Activated CD4-positive, alpha-beta memory T cell treated with anti-CD3 and anti-CD28 coated beads for 36 hours (primary cell): Measurements from ENCODE around the gene MRPL32. TPM values are rescaled to one million over a fixed set of nuclear protein-coding genes. Genes with fewer than 3 reads are reported as not detected.
A peak's percentile ranks its signal among the peaks of the same experiment; 100 is the strongest.

ENCODE experiments used
- CTCF ChIA-PET: fragments of 350-600 bp; sonication (Branson Sonifier 250); formaldehyde crosslinking; loops from one replicate; lab custom pipeline; 2021; ENCODE audit warnings: antibody characterized with exemption, inconsistent platforms; lab: Charles Lee
- POLR2A ChIA-PET: fragments of 350-600 bp; sonication (Branson Sonifier 250); formaldehyde crosslinking; loops from one replicate; lab custom pipeline; 2021; ENCODE audit warnings: antibody characterized with exemption; lab: Charles Lee
- DNase-seq: peaks from one replicate; pipeline ENCODE4 v3.0.0-alpha.2; 2020
- H3K27ac Mint-ChIP-seq: one replicate; pipeline ENCODE4 v1.8.0; 2021; ENCODE audit warnings: mixed read lengths
- H3K27me3 Mint-ChIP-seq: one replicate; pipeline ENCODE4 v1.8.0; 2021; ENCODE audit warnings: mixed read lengths
- H3K36me3 Mint-ChIP-seq: one replicate; pipeline ENCODE4 v1.8.0; 2021; ENCODE audit warnings: mixed read lengths
- H3K4me1 Mint-ChIP-seq: one replicate; pipeline ENCODE4 v1.8.0; 2021; ENCODE audit warnings: low read depth, mixed read lengths
- H3K4me3 Mint-ChIP-seq: one replicate; pipeline ENCODE4 v1.8.0; 2021; ENCODE audit warnings: mild to moderate bottlenecking, mixed read lengths
- H3K9me3 Mint-ChIP-seq: one replicate; pipeline ENCODE4 v1.8.0; 2021; ENCODE audit warnings: mixed read lengths
- intact Hi-C: fragments of 100-400 bp; cut with micrococcal nuclease; formaldehyde crosslinking; loops from one replicate; pipeline ENCODE4 v1.15.1; 2023
- total RNA-seq, 2 experiments: library from RNA; stranded (reverse); gene quantifications; one replicate each; pipeline ENCODE4 v1.2.3, GENCODE V29; 2021

Gene MRPL32
- total RNA-seq, 2 experiments from 2014 or later, result 59.3 to 63.6 TPM

GRCh38 chr7:42911454-42912447, 20.4 kb upstream of the MRPL32 start, which contains the start of gene C7orf25:
TSS of gene C7orf25 (minus strand) at chr7:42912070. CDS start at chr7:42910900, 1,170 bp downstream.
- intact Hi-C loops, result loop anchor here (1.0 kb wide), 3 partner anchors 21 to 42 kb away; partner anchors contain the start of genes MRPL32 and PSMA2
- Mint-ChIP-seq H3K9me3 (no peaks in the 10 kb centered on the region), H3K4me3 (peak within 1 kb of the TSS; percentile 94), H3K27ac (peak within 1 kb of the TSS; percentile 79), H3K36me3 (peaks cover 23% of the 10 kb centered on the region), H3K27me3 (no peaks in the 10 kb centered on the region), H3K4me1 (peaks cover 52% of the 10 kb centered on the region)
- POLR2A ChIA-PET, result interaction anchor here (0.6 to 2.2 kb wide), 6 partner anchors 12 to 23 kb away, joined by 3 to 11 read pairs (median 4); partner anchors contain the start of genes MRPL32 and PSMA2
- DNase-seq, result peak; percentile 97
- CTCF ChIA-PET, result interaction anchor here (0.8 to 2.4 kb wide), 2 partner anchors 20 to 25 kb away, joined by 3 to 7 read pairs; partner anchors contain the start of genes MRPL32 and PSMA2

DNA sequence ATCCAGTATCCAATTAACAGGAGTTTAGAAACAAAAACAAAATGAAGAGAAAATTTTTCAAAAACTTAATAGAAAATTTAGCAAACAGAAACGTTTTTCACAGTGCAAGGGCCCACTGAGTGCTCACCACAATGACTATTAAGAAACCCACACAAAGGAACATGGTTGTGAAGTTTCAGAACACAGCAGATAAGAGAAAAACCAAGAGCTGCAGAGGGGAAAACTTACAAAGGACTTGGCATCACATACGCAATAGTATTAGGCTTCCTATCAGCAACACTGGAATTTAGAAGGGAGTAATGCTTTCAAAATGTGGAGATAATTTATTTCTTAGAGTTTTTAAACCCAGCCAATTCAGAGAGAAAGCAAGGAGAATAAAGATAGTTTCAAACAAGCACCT, 18.6 kb upstream of the MRPL32 start:
- peaks cover 27% of the 10 kb centered on the region for H3K36me3 Mint-ChIP-seq
- H3K27ac Mint-ChIP-seq, result peak overlapping the region; percentile 63
- H3K27me3 Mint-ChIP-seq, result no peaks in the 10 kb centered on the region
- intact Hi-C loops, result loop anchor here (1.0 kb wide), 1 partner anchor 15 kb away; no protein-coding TSS in a partner anchor
- no peak overlapping the region for H3K4me3 Mint-ChIP-seq
- ChIA-PET POLR2A (interaction anchor here (1.7 to 2.8 kb wide), 3 partner anchors 11 to 19 kb away, joined by 6 to 11 read pairs (median 9); partner anchors contain the start of genes MRPL32 and PSMA2), CTCF (interaction anchor here (2.4 kb wide), 1 partner anchor 18 kb away, joined by 7 read pairs; the partner anchor contains the start of genes MRPL32 and PSMA2)
- no peak for DNase-seq
- no peaks in the 10 kb centered on the region for H3K9me3 Mint-ChIP-seq
- peaks cover 47% of the 10 kb centered on the region for H3K4me1 Mint-ChIP-seq

DNA sequence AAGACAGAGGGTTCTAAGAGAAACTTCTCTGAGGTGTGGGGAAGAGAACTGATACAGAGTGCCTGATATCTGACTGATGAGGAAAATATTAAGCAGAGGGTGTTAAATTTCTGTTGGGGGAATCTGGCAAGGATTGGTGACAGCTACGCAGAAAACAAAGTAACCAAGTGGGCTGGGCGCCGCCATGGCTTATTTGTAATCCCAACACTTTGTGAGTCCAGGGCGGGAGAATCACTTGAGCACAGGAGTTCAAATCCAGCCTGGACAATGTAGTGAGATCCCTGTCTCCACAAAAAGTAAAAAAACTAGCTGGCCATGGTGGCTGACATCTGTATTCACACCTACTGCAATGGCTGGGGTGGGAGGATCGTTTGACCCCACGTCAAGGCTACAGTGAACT, 18.2 kb upstream of the MRPL32 start:
- no peaks in the 10 kb centered on the region for H3K27me3 Mint-ChIP-seq
- ChIA-PET POLR2A (interaction anchor here (1.7 to 2.8 kb wide), 3 partner anchors 11 to 18 kb away, joined by 6 to 11 read pairs (median 9); partner anchors contain the start of genes MRPL32 and PSMA2), CTCF (interaction anchor here (2.4 kb wide), 1 partner anchor 17 kb away, joined by 7 read pairs; the partner anchor contains the start of genes MRPL32 and PSMA2)
- intact Hi-C loops, result no loop called here
- H3K27ac Mint-ChIP-seq, result peak overlapping the region; percentile 63
- H3K4me3 Mint-ChIP-seq, result no peak overlapping the region
- H3K9me3 Mint-ChIP-seq, result no peaks in the 10 kb centered on the region
- peak; percentile 24 for DNase-seq
- peaks cover 47% of the 10 kb centered on the region for H3K4me1 Mint-ChIP-seq
- peaks cover 28% of the 10 kb centered on the region for H3K36me3 Mint-ChIP-seq

- ChIA-PET POLR2A (interaction anchor here (1.7 to 2.8 kb wide), 2 partner anchors 10 to 18 kb away, joined by 9 to 11 read pairs; partner anchors contain the start of genes MRPL32 and PSMA2), CTCF (interaction anchor here (1.2 kb wide), 1 partner anchor 27 kb away, joined by 4 read pairs; no protein-coding TSS in a partner anchor)
- H3K4me3 Mint-ChIP-seq, result no peak overlapping the region
- no peaks in the 10 kb centered on the region for H3K27me3 Mint-ChIP-seq
- DNase-seq, result no peak
- no peaks in the 10 kb centered on the region for H3K9me3 Mint-ChIP-seq
- H3K4me1 Mint-ChIP-seq, result peaks cover 47% of the 10 kb centered on the region
- H3K36me3 Mint-ChIP-seq, result peaks cover 33% of the 10 kb centered on the region
- intact Hi-C loops, result no loop called here
- H3K27ac Mint-ChIP-seq, result peak overlapping the region; percentile 63
These were observed 17.6 kb upstream of the MRPL32 start for GRCh38 chr7:42914421-42915045.

DNA sequence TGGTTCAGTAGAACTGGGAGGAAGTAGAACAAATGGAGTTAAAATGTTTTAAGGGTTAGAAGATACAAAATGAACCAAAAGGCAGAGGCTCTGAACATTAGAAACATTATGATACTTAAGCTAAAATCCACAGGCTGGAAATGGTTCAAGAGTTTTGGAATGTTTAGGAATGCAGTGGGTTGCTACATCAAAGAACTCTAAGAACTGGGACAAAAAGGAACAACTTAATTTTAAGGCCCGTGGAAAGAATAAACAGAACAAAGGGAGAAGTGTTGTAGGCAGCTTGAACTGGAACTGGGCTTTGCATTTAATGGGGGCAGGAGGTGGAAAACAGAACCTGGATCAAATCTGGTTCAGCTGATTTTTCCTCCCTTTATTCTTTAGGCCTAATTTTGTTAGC, 16.8 kb upstream of the MRPL32 start:
- POLR2A ChIA-PET, result interaction anchor here (1.7 to 2.8 kb wide), 2 partner anchors 9 to 17 kb away, joined by 9 to 11 read pairs; partner anchors contain the start of genes MRPL32 and PSMA2
- Mint-ChIP-seq H3K36me3 (peaks cover 36% of the 10 kb centered on the region), H3K4me3 (no peak overlapping the region), H3K4me1 (peaks cover 43% of the 10 kb centered on the region), H3K9me3 (no peaks in the 10 kb centered on the region), H3K27me3 (no peaks in the 10 kb centered on the region), H3K27ac (no peak overlapping the region)
- CTCF ChIA-PET, result interaction anchor here (0.9 to 1.2 kb wide), 2 partner anchors 15 to 26 kb away, joined by 4 read pairs; no protein-coding TSS in a partner anchor
- intact Hi-C loops, result no loop called here
- DNase-seq, result no peak

DNA sequence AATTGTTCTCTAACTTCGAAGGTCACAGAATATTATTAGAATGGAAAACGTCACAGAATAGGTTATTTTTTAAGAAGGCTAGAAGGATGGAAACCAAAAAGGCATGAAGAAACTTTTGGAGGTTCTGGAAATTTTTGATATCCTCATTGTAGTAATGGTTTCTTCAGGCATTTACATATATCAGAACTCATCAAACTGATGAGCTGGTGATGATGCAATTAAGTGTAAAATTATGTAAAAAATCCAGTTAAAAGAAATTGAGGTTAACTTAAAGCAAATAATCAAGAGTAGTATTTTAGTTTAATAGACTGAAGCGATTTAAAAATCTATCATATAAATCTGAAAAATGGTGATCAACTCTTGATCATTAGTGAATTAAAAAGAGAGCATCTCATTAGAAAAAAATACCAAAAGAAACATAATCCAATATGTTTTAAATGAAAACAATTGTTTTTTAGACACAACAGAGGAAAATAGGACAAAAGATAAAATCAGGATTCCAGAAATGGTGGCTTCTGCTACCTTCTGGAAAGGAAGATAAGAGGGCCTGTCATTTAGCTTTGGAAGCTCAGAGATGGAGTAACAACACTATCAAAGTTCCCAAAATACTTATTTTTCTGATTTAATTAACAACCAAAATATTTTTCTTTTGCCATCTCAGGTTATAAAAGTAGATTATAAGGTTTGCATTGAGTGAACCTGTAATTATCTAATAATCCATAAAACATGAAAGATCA, 10.0 kb upstream of the MRPL32 start:
- DNase-seq, result no peak
- Mint-ChIP-seq H3K4me3 (no peak overlapping the region), H3K9me3 (no peaks in the 10 kb centered on the region), H3K36me3 (peaks cover 60% of the 10 kb centered on the region), H3K27me3 (no peaks in the 10 kb centered on the region), H3K4me1 (peaks cover 36% of the 10 kb centered on the region), H3K27ac (no peak overlapping the region)
- intact Hi-C loops, result no loop called here
- ChIA-PET POLR2A (interaction anchor here (1.1 kb wide), 1 partner anchor 10 kb away, joined by 4 read pairs; the partner anchor contains the start of genes MRPL32 and PSMA2), CTCF (no interaction called here)

GRCh38 chr7:42924223-42924838, 7.8 kb upstream of the MRPL32 start:
- ChIA-PET POLR2A (interaction anchor here (1.0 to 2.9 kb wide), 2 partner anchors 10 to 12 kb away, joined by 3 to 9 read pairs; no protein-coding TSS in a partner anchor), CTCF (interaction anchor here (0.8 kb wide), 1 partner anchor 18 kb away, joined by 3 read pairs; no protein-coding TSS in a partner anchor)
- no peak overlapping the region for H3K4me3 Mint-ChIP-seq
- intact Hi-C loops, result no loop called here
- no peaks in the 10 kb centered on the region for H3K9me3 Mint-ChIP-seq
- H3K27ac Mint-ChIP-seq, result peak overlapping the region; percentile 74
- peaks cover 67% of the 10 kb centered on the region for H3K36me3 Mint-ChIP-seq
- no peaks in the 10 kb centered on the region for H3K27me3 Mint-ChIP-seq
- H3K4me1 Mint-ChIP-seq, result peaks cover 54% of the 10 kb centered on the region
- DNase-seq, result no peak

DNA sequence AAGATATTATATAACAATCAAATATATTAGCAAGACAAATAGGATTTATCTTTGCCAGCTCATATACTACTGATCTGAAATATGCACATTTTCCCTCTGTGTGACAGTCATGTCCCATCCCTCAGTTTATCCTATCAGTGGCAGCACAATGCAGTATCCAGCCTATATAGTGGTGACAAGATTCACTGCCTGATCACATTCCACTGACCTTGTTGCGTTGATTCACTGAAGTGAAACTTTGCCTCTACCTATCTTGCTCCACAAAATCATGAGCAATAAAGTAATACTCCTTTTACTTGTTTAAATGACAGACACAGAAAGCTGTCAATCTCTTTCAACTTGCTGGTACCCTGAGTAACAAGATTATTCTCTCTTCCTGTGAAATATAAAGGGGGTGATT, 6.5 kb upstream of the MRPL32 start:
- H3K9me3 Mint-ChIP-seq, result no peaks in the 10 kb centered on the region
- ChIA-PET POLR2A (interaction anchor here (2.9 kb wide), 1 partner anchor 12 kb away, joined by 9 read pairs; no protein-coding TSS in a partner anchor), CTCF (interaction anchor here (1.3 kb wide), 1 partner anchor 16 kb away, joined by 4 read pairs; no protein-coding TSS in a partner anchor)
- H3K4me1 Mint-ChIP-seq, result peaks cover 63% of the 10 kb centered on the region
- no peak for DNase-seq
- H3K36me3 Mint-ChIP-seq, result peaks cover 58% of the 10 kb centered on the region
- H3K4me3 Mint-ChIP-seq, result no peak overlapping the region
- intact Hi-C loops, result no loop called here
- peak overlapping the region; percentile 62 for H3K27ac Mint-ChIP-seq
- H3K27me3 Mint-ChIP-seq, result no peaks in the 10 kb centered on the region

DNA sequence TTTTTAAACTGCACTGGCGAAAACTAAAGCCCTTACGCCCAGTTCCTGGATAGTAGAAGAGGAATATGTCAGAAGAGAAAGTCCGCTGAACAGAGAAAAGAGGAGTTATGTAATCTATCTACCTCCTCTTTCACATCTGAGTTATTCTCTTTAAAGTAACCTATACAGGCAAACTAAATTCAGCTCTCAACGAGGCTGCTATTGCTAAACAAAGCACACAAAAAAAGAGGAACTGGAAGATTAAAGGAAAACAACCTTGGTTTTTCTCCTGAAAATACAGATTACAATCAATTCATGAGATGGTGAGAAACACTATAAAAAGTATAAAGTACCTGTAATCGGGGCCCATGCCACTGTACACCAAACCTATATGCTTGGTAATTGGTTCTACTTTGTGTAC, 6.0 kb upstream of the MRPL32 start:
- CTCF ChIA-PET, result interaction anchor here (0.7 to 1.6 kb wide), 3 partner anchors 15 to 529 kb away, joined by 3 to 4 read pairs (median 3); no protein-coding TSS in a partner anchor
- POLR2A ChIA-PET, result no interaction called here
- Mint-ChIP-seq H3K27me3 (no peaks in the 10 kb centered on the region), H3K9me3 (no peaks in the 10 kb centered on the region), H3K36me3 (peaks cover 55% of the 10 kb centered on the region), H3K4me1 (peaks cover 63% of the 10 kb centered on the region), H3K27ac (peak overlapping the region; percentile 8), H3K4me3 (no peak overlapping the region)
- intact Hi-C loops, result no loop called here
- no peak for DNase-seq

GRCh38 chr7:42928754-42929153, 3.4 kb upstream of the MRPL32 start:
- H3K9me3 Mint-ChIP-seq, result no peaks in the 10 kb centered on the region
- peak overlapping the region; percentile 21 for H3K4me3 Mint-ChIP-seq
- no peak for DNase-seq
- no peak overlapping the region for H3K27ac Mint-ChIP-seq
- peaks cover 45% of the 10 kb centered on the region for H3K36me3 Mint-ChIP-seq
- H3K4me1 Mint-ChIP-seq, result peaks cover 62% of the 10 kb centered on the region
- intact Hi-C loops, result loop anchor here (1.0 kb wide), 1 partner anchor 15 kb away; no protein-coding TSS in a partner anchor
- H3K27me3 Mint-ChIP-seq, result no peaks in the 10 kb centered on the region
- CTCF ChIA-PET, result interaction anchor here (1.8 to 2.5 kb wide), 2 partner anchors 12 to 988 kb away, joined by 5 to 10 read pairs; no protein-coding TSS in a partner anchor
- POLR2A ChIA-PET, result interaction anchor here (1.6 kb wide), 1 partner anchor 16 kb away, joined by 6 read pairs; no protein-coding TSS in a partner anchor
